OCI-LY1 (cell line): ENCODE results near the gene RAB14.

Source experiments
- H2AFZ ChIP-seq: fragments of 200-600 bp; sonication (generic), shearing (Covaris generic); 2 replicates; pipeline ENCODE4 v1.6.0; 2014; ENCODE audit warnings: antibody characterized with exemption, mild to moderate bottlenecking, low read length
- H3F3A ChIP-seq: fragments of 200-600 bp; sonication (generic), shearing (Covaris generic); 2 replicates; pipeline ENCODE4 v1.6.0; 2014; ENCODE audit warnings: mild to moderate bottlenecking, antibody characterized with exemption, low read length, moderate library complexity; ENCODE audit not compliant: insufficient read depth
- H3K27ac ChIP-seq: fragments of 200-600 bp; sonication (generic); 2 replicates; pipeline ENCODE4 v1.5.1; 2014; ENCODE audit warnings: low read length, mixed run types, mild to moderate bottlenecking, low read depth; ENCODE audit not compliant: poor library complexity, severe bottlenecking
- H3K27me3 ChIP-seq: fragments of 200-600 bp; sonication (generic); 2 replicates; pipeline ENCODE4 v1.6.0; 2014; ENCODE audit warnings: antibody characterized with exemption, mild to moderate bottlenecking, low read length, moderate library complexity; ENCODE audit not compliant: insufficient read depth
- H3K36me3 ChIP-seq: fragments of 200-600 bp; sonication (generic); 2 replicates; pipeline ENCODE4 v1.6.1; 2014; ENCODE audit warnings: mild to moderate bottlenecking, antibody characterized with exemption, low read length, moderate library complexity, mixed read lengths; ENCODE audit not compliant: insufficient read depth
- H3K4me1 ChIP-seq: fragments of 200-600 bp; sonication (generic); 2 replicates; pipeline ENCODE4 v1.5.1; 2014; ENCODE audit warnings: mild to moderate bottlenecking, low read length, moderate library complexity; ENCODE audit not compliant: insufficient read depth, severe bottlenecking
- H3K4me2 ChIP-seq: fragments of 200-600 bp; sonication (generic), shearing (Covaris generic); 2 replicates; pipeline ENCODE4 v1.6.1; 2014; ENCODE audit warnings: low read length
- H3K4me3 ChIP-seq: fragments of 200-600 bp; sonication (generic); 2 replicates; pipeline ENCODE4 v1.5.1; 2014; ENCODE audit warnings: low read length, low read depth, mild to moderate bottlenecking, mixed read lengths; ENCODE audit not compliant: poor library complexity, severe bottlenecking
- H3K79me2 ChIP-seq: fragments of 200-600 bp; shearing (Covaris generic); 2 replicates; pipeline ENCODE4 v1.6.1; 2016; ENCODE audit warnings: mixed run types, low read length, mixed read lengths; ENCODE audit not compliant: insufficient read depth
- H3K9ac ChIP-seq: fragments of 200-600 bp; sonication (generic), shearing (Covaris generic); 2 replicates; pipeline ENCODE4 v1.6.1; 2014; ENCODE audit warnings: mild to moderate bottlenecking, low read length, mixed read lengths
- H3K9me2 ChIP-seq: fragments of 200-600 bp; sonication (generic), shearing (Covaris generic); 2 replicates; pipeline ENCODE4 v1.6.1; 2014; ENCODE audit warnings: low read depth, mild to moderate bottlenecking, low read length, mixed read lengths
- H3K9me3 ChIP-seq: fragments of 200-600 bp; shearing (Covaris generic); 2 replicates; pipeline ENCODE4 v1.6.1; 2014; ENCODE audit warnings: low read length, mixed read lengths
- H4K20me1 ChIP-seq: fragments of 200-600 bp; sonication (generic), shearing (Covaris generic); 2 replicates; pipeline ENCODE4 v1.6.0; 2016; ENCODE audit warnings: mild to moderate bottlenecking, low read length; ENCODE audit not compliant: insufficient read depth
- CTCF ChIP-seq: fragments of 200-600 bp; sonication (generic), shearing (Covaris generic); IDR thresholded peaks from 2 replicates; pipeline ENCODE4 v1.5.1; 2017; ENCODE audit warnings: mild to moderate bottlenecking, antibody characterized with exemption, low read length, moderate library complexity, mixed read lengths
- EZH2 ChIP-seq: fragments of 200-600 bp; sonication (generic), shearing (Covaris generic); IDR thresholded peaks from 2 replicates; pipeline ENCODE4 v1.8.0; 2017; ENCODE audit warnings: borderline replicate concordance, mixed run types, mild to moderate bottlenecking, antibody characterized with exemption, low read length, moderate library complexity, mixed read lengths

RAB14 gene

GRCh38 chr9:121141306-121141705, 60.4 kb downstream of the RAB14 start:
- Histone ChIP-seq H2AFZ (no peak overlapping the region), H3K79me2 (no peaks in the 10 kb centered on the region), H4K20me1 (no peaks in the 10 kb centered on the region), H3F3A (no peaks in the 10 kb centered on the region), H3K4me1 (no peaks in the 10 kb centered on the region), H3K9ac (no peak overlapping the region), H3K4me3 (no peak overlapping the region), H3K9me3 (no peaks in the 10 kb centered on the region), H3K27ac (no peak overlapping the region), H3K36me3 (peaks cover 97% of the 10 kb centered on the region), H3K27me3 (no peaks in the 10 kb centered on the region), H3K9me2 (no peaks in the 10 kb centered on the region), H3K4me2 (no peak overlapping the region)
- no peak for TF ChIP-seq CTCF

- Histone ChIP-seq H3K36me3 (peaks cover 97% of the 10 kb centered on the region), H3K9me2 (no peaks in the 10 kb centered on the region), H3K4me1 (no peaks in the 10 kb centered on the region), H2AFZ (no peak overlapping the region), H3K27ac (no peak overlapping the region), H3K9ac (no peak overlapping the region), H3K4me3 (no peak overlapping the region), H3K9me3 (no peaks in the 10 kb centered on the region), H3F3A (no peaks in the 10 kb centered on the region), H4K20me1 (no peaks in the 10 kb centered on the region), H3K79me2 (no peaks in the 10 kb centered on the region), H3K4me2 (no peak overlapping the region), H3K27me3 (no peaks in the 10 kb centered on the region)
- TF ChIP-seq CTCF = no peak
- TF ChIP-seq EZH2 = no peak
These were observed 61.5 kb downstream of the RAB14 start for GRCh38 chr9:121140162-121140561.

GRCh38 chr9:121138973-121139372, 62.7 kb downstream of the RAB14 start:
- no peaks in the 10 kb centered on the region for H3F3A ChIP-seq

More at GRCh38 chr9:121138973-121139372, 62.7 kb downstream of the RAB14 start:
- Histone ChIP-seq H3K4me2 (no peak overlapping the region), H3K9me2 (no peaks in the 10 kb centered on the region), H3K27ac (no peak overlapping the region), H3K4me3 (no peak overlapping the region), H3K36me3 (peaks cover 97% of the 10 kb centered on the region), H3K4me1 (no peaks in the 10 kb centered on the region), H3K79me2 (0 out of 2 replicates have a peak, but pooled peaks cover 3% of the 10 kb centered on the region), H3K9ac (no peak overlapping the region), H2AFZ (no peak overlapping the region), H3K9me3 (no peaks in the 10 kb centered on the region), H3K27me3 (no peaks in the 10 kb centered on the region), H4K20me1 (no peaks in the 10 kb centered on the region)
- TF ChIP-seq CTCF (no peak), EZH2 (no peak)
